NCI-H146 (cell line): ENCODE measurements around the gene GOSR2.
A peak's percentile ranks its signal among the peaks of the same experiment; 100 is the strongest.
"Not testable (repeated sequence)": the region's sequence is repeated elsewhere in the genome, so short reads cannot be mapped to it uniquely, and the experiment has no call there.

Experiments used
- DNase-seq: peaks from one replicate; lab custom pipeline; 2025; lab: John Stamatoyannopoulos, UW

Gene GOSR2

DNA sequence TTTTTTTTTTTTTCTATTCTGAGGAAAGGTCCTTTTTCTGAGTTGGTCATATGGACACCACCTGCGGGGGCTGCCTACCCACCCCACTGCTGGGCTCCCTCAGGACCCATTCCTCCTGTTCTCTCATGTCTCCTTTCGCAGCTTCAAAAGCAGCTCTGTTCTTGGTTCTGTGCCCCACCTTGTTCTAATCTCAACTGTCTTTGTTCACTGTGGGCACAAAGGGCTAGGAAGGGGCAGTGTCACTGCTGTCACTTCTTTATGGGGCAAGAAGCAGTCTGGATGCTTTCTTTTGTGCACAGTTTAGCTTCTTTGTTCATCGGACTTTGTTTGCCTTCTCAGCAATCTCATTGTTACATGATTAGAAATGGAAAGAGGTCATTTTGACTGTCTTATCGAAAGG, 7.1 kb downstream of the GOSR2 start:
- no peak for DNase-seq

- no peak for DNase-seq
These were observed 8.6 kb downstream of the GOSR2 start for GRCh38 chr17:46931596-46931995.

GRCh38 chr17:46935658-46936266, 12.8 kb downstream of the GOSR2 start:
- no peak for DNase-seq

DNA sequence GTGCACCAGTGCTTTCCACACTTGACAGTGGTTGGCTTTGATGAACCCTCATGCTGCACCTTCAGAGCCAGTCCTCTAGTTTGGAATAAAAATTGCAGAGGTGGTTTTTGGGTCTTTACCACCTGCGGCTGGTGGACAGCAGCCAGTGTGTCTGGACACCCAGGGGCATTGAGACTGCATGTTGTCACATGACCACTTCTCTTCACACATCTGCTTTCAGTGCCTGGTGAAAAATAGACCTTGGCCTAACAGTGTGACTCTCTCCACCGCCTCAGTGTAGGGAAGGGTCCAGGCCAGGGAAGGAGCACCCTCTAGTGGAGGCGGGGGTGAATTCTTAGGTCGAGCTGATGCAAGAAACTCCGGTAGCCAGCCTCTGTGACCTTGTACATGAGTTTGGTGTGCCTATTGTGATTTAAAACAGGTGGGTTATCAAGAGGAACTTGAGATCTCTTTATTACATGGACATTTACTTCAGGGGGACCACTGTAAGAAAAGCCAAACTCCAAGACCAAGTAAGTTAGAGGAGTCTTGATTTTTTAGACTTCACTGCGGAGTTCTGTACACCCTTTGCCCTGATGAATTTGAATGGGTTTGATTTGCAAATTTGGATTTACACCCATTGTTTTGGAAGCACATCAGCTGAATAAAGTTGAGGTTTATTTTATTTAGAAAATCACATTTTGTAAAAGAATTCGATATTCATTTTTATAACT, 17.9 kb downstream of the GOSR2 start:
- DNase-seq: peak; percentile 48

DNA sequence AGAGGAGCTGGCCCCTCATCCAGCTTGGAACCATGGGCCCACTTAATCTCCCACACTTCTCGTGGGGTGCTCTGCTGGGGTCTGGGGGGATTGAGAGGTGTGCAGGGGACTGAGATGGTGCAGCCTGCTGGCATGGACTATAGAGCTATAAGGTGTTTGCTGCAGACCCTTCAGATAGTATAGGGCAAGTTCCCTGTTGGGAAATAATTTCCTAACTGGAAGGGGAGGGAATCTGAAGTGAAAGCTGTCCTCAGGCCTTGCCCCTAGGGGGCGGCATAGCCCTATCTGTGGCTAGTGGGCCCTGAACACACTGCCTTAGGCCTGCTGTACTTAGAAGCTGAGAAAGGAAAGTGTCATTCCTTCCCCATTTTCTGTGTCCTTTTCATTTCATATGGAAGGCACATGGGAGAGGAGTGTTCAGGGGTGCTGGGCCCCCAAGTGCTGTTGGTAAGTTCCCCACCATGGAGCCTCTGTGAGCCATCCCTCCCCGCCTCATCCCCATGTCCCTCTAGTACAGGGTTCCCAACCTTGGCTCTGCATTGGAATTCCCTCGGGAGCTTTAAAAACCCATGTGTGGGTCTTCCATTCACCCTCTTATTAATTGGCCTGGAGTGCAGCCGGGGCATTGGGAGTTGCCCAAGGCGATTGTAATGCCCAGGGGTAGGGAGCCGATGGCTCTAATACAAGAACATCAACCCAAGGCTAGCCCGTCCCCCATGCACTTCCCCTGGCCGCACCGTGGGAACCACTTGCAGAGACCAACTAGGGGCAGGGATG, 19.7 kb downstream of the GOSR2 start:
- DNase-seq: peak; percentile 64

- no peak for DNase-seq
These were observed 20.2 kb downstream of the GOSR2 start for GRCh38 chr17:46943218-46943500.

DNA sequence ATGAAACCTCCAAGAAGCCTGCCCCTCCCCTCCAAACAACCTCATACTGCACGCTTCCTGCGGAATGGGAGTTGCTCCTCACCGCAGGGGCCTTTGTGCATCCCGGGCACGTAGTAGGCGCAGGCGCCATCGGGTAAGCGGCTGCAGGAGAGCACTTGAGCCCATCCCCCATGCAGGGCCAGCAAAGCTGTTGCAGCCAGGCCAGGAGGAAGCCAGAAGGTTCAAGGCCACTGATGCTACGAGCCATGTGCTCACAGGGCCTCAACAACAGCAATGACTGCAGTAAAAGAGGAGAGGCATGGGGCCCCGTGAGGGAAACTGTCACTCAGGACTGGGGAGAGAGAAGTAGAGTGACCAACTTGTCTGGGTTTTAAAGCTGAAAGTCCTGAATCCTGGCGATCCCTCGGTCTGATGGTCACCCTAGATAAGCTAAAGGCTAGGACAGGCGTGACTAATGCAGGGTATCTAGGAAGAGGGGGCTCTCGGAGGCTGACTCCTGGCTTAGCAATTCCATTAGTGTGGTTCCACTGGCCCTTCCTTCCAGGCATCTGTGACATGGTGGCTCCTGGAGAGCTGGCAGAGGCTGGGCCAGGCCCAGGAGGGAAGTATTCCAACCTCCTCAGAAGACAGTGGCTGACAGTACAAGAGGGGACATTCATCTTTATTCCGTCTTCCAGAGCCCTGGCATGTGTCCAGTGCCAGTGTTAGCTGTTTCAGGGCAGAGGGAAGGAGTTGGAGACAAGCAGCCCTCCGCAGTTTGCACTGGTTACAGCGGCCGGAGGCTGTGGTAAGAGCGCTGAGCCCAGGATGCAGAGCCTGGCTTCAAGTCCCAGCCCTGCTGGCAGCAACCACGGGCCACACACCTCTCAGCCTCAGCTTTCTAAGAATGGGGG, 20.8 kb downstream of the GOSR2 start:
- no peak for DNase-seq

GRCh38 chr17:46944931-46945330, 22.0 kb downstream of the GOSR2 start:
- no peak for DNase-seq

GRCh38 chr17:46947216-46947615, 24.3 kb downstream of the GOSR2 start:
- no peak for DNase-seq

GRCh38 chr17:46948544-46948943, 25.6 kb downstream of the GOSR2 start:
- no peak for DNase-seq

DNA sequence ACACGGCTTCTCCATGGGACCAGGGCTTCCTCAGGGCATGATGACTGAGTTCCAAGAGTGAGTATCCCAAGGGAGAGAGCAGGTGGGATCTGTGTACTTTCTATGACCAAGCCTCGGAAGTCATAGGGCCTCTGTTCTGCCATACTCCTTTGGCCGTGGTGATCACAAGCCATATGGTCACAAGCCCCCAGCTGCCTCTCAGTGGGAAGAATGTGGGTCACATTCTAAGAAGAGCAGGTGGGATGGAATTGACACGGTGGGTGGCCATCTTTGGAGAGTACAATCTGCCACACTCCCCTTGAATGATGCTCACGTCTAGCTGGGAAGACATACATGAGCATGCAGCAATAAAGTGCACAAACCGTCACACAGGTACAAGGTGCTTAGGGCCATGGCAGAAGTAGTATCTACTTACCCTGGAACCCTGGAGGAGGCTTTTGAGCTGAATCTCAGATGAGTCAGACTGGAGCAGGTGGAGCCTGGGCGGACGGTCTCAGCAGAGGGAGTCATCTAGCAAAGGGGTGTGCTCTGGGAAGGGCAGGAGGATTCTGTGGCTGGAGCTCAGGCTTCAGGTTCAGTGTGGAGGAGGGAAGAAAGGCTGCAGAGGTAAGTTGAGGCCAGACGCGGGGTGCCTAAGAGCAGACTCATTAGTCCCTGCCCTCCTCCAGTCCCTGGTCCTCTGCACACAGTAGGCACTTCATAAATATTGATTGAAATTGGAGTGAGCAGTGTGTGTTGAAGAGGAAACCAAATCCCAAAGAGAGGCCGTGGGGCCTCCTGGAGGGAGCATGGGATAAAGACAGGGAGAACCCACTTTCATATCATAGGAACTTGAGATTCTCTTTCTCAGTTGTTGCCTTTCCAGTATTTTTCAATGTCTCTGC, 26.6 kb downstream of the GOSR2 start:
- no peak for DNase-seq

DNA sequence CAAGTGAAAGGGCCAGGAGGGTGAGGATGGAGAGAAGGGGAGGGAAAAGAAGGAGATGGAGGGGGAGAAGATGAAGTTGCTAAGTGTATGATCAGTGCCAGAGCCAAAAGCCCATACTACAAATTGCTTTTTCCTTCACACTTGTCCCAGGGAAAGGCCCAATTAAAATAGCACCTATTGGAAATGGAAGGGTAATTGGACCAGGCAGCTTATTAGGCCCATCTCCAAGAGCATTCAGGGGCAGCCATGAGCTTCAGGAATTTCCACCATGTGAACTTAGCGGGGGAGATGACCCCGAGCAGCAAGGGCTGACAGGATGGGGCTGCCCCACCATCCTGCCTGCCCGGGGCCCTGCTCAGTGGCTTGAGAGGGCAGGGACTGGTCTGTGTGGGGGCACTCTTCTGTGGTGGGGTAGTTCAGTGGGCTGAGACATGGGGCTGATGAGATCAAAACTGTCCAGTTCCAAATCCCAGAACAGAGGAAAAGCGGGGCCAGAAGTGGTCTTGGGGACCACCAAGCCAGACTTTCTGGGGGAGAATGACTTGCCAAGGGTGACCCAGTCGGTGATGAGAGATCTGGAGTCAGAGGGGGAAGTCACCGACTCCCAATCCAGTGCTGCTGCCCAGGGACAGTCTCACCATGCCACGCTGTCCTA, 27.5 kb downstream of the GOSR2 start:
- no peak for DNase-seq

GRCh38 chr17:46950997-46951621, 28.1 kb downstream of the GOSR2 start:
- DNase-seq: no peak

DNA sequence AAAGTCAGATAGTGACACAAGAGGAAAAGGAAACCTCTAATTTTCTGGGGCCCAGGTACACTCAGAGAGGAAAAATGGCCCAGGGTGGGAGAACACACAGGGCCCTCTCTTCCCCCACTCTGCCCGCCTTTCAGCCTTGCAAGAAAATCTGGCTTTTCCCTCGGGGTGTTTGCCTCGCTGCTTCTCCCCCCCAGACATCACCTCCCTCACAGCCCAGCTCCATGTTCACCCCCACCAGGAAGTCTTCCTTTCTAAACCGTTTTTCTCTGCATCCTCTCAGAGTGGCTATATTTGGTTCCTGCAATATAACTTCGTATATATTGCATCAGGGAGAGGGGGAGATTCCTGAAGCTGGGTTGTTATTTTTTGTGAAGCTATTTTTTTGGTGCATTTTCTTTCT, 28.7 kb downstream of the GOSR2 start:
- DNase-seq: no peak

- DNase-seq: no peak
These were observed 29.2 kb downstream of the GOSR2 start for GRCh38 chr17:46952115-46952514.

- DNase-seq: not testable (repeated sequence)
These were observed 30.2 kb downstream of the GOSR2 start for GRCh38 chr17:46953191-46953590.

- DNase-seq: no peak
These were observed 35.2 kb downstream of the GOSR2 start for GRCh38 chr17:46958041-46958591.

DNA sequence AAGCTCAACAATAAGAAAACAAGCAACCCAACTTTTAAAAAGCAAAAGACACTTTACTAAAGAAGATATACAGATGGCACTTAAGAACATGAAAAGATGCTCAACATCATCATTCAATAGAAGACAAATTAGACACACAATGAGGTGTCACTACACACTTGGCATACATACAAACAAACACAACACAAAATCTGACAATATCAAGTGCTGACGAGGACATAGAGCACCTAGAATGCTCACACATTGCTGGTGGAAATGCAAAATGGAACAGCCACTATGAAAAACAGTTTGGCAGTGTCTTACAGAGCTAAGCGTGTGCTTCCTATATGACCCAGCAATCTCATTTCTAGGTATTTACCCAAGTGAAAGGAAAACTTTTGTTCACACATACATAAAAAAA, 37.2 kb downstream of the GOSR2 start:
- DNase-seq: no peak

DNA sequence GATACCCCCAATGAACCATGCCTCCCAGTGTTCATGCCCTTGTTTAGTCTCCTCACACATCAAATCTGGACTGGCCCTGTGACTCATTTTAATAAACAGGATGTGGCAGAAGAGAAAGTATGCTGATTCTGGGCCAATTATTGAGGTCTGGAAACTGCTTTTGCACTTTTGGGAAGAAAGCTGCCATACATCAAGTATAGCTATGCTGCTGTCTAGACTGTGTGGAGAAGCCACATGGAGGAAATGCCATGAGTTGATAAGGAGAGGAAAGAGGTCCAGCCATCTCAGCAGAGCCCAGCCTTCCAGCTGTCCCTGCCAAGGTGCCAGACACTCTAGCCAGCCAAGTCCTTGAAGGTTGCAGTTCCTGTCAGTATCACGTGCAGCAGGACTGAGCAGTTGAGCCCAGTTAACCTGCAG, 39.4 kb downstream of the GOSR2 start:
- no peak for DNase-seq

DNA sequence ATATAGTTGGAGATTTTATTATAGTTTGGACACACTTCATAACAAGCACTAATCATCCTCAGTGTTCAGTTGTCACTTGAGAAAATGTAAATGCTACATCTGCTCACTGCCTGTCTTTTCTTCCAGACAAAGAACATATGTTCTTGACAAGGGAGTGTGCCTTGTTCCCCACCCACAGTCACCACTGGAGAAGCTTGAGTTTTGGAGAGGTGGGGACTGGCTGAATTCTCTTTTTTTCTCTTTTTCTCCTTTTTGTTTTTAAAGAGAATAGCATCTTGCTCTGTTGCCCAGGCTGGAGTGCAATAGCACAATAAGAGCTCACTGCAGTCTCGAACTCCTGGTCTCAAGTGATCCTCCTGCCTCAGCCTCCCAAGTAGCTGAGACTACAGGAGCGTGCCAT, 40.6 kb downstream of the GOSR2 start:
- DNase-seq: no peak
